T-helper 2 cell (primary cell): Measurements from ENCODE around the gene ARHGEF28.
A peak's percentile ranks its signal among the peaks of the same experiment; 100 is the strongest.

ENCODE experiments used
- DNase-seq, 5 experiments: peaks; one replicate each; pipeline versions ENCODE4 v3.0.0 to v3.0.0-alpha.2; 2012 to 2022
- total RNA-seq, 2 donors: gene quantifications; one replicate each; lab custom pipeline; 2026; lab: John Stamatoyannopoulos, UW

The ARHGEF28 gene
- 0.47 to 0.62 reads per million in 2 donors for total RNA-seq

GRCh38 chr5:73625944-73626811 is at the start of gene ARHGEF28:
ARHGEF28 (plus strand) TSS chr5:73626196; CDS start chr5:73684852, 58,656 bp downstream.
- peak in 2 of 5 experiments; percentile 3 to 39 for DNase-seq

- no peak for DNase-seq
Observed at GRCh38 chr5:73582285-73583145, 43.5 kb upstream of the ARHGEF28 start.

GRCh38 chr5:73587923-73588322 is 38.1 kb upstream of the ARHGEF28 start:
- peak in 1 of 5 experiments; percentile 12 for DNase-seq

GRCh38 chr5:73591102-73591695 is 34.8 kb upstream of the ARHGEF28 start:
- peak in 2 of 5 experiments; percentile 40 to 71 for DNase-seq

- no peak for DNase-seq
Observed at GRCh38 chr5:73591698-73592501, 34.1 kb upstream of the ARHGEF28 start.

GRCh38 chr5:73592551-73592950 is 33.4 kb upstream of the ARHGEF28 start:
- DNase-seq: no peak

GRCh38 chr5:73596705-73597328 is 29.2 kb upstream of the ARHGEF28 start:
- peak in 1 of 5 experiments; percentile 7 for DNase-seq

- DNase-seq: no peak
Observed at GRCh38 chr5:73599380-73599779, 26.6 kb upstream of the ARHGEF28 start.

GRCh38 chr5:73603998-73604397 is 22.0 kb upstream of the ARHGEF28 start:
- peak in 1 of 5 experiments; percentile 19 for DNase-seq

- DNase-seq: no peak
Observed at GRCh38 chr5:73605223-73606087, 20.5 kb upstream of the ARHGEF28 start.

GRCh38 chr5:73606206-73606753 is 19.7 kb upstream of the ARHGEF28 start:
- no peak for DNase-seq

- DNase-seq: no peak
Observed at GRCh38 chr5:73607228-73607627, 18.8 kb upstream of the ARHGEF28 start.

GRCh38 chr5:73612799-73613198 is 13.2 kb upstream of the ARHGEF28 start:
- DNase-seq: no peak

GRCh38 chr5:73615085-73615484 is 10.9 kb upstream of the ARHGEF28 start:
- no peak for DNase-seq

- DNase-seq: no peak
Observed at GRCh38 chr5:73615947-73616346, 10.0 kb upstream of the ARHGEF28 start.

GRCh38 chr5:73617510-73618279 is 8.3 kb upstream of the ARHGEF28 start:
- DNase-seq: no peak

- no peak for DNase-seq
Observed at GRCh38 chr5:73619606-73620333, 6.2 kb upstream of the ARHGEF28 start.

GRCh38 chr5:73620334-73620687 is 5.7 kb upstream of the ARHGEF28 start:
- no peak for DNase-seq

GRCh38 chr5:73623060-73623459 is 2.9 kb upstream of the ARHGEF28 start:
- no peak for DNase-seq
